GM20000 (cell line): ENCODE measurements around the gene MYH14.
"Not testable (repeated sequence)": the region's sequence is repeated elsewhere in the genome, so short reads cannot be mapped to it uniquely, and the experiment has no call there.

ENCODE experiments used
- DNase-seq: peaks from one replicate; pipeline ENCODE4 v3.0.0; 2012; ENCODE audit warnings: low spot score
- CTCF ChIP-seq: IDR thresholded peaks from 2 replicates; pipeline ENCODE4 v1.5.1; 2012; ENCODE audit warnings: mild to moderate bottlenecking, control low read depth; ENCODE audit errors: extremely low read depth, missing control alignments

MYH14 gene

DNA sequence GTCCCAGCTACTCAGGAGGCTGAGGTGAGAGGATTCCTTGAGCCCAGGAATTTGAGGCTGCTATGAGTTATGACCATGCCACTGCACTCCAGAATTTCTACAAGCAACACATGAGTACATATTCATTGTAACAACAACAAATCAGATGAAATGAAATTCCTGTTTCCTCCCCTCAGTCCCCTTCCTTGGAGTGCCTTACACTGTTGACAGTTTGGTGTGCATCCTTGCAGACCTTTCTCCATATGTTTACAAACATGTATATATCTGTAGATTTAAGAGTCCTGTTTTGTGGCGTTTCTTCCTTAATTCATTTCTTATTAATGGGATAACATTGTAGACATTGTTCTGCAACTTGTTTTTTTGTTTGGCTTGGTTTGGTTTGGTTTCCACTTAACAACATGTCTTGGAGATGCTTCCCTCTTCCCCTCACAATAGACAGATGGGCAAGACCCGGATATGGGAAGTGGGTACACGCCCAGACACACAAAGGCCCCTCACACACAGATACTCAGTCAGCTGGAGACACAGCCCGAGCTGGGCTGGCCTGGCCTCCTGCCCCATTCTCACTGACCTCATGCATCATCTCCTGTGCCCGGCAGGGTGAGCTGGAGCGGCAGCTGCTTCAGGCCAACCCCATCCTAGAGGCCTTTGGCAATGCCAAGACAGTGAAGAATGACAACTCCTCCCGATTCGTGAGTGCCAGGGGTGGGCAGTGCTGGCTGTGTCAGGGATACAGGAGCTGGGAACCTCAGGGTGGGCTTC is 21.7 kb downstream of the MYH14 start:
- TF ChIP-seq CTCF: no peak

GRCh38 chr19:50226536-50226935 is 23.1 kb downstream of the MYH14 start:
- no peak for DNase-seq
- no peak for TF ChIP-seq CTCF

More for the DNA sequence above, 21.7 kb downstream of the MYH14 start:
- no peak for DNase-seq

DNA sequence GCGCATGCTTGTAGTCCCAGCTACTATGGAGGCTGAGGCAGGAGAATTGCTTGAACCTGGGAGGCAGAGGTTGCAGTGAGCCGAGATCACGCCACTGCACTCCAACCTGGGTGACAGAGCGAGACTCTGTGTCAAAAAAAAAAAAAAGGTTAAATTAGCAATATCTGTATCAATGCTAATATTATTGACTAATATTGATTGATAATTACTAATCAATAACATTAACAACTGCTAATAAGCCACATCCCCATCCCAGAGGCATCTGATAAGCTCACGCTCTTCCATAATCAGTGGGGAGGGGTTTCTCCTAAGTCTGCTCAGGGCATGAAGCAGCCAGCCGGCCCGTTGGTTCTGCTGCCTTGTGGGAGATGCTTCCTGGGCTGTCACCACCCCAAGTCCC is 24.7 kb downstream of the MYH14 start:
- not testable (repeated sequence) for DNase-seq

DNA sequence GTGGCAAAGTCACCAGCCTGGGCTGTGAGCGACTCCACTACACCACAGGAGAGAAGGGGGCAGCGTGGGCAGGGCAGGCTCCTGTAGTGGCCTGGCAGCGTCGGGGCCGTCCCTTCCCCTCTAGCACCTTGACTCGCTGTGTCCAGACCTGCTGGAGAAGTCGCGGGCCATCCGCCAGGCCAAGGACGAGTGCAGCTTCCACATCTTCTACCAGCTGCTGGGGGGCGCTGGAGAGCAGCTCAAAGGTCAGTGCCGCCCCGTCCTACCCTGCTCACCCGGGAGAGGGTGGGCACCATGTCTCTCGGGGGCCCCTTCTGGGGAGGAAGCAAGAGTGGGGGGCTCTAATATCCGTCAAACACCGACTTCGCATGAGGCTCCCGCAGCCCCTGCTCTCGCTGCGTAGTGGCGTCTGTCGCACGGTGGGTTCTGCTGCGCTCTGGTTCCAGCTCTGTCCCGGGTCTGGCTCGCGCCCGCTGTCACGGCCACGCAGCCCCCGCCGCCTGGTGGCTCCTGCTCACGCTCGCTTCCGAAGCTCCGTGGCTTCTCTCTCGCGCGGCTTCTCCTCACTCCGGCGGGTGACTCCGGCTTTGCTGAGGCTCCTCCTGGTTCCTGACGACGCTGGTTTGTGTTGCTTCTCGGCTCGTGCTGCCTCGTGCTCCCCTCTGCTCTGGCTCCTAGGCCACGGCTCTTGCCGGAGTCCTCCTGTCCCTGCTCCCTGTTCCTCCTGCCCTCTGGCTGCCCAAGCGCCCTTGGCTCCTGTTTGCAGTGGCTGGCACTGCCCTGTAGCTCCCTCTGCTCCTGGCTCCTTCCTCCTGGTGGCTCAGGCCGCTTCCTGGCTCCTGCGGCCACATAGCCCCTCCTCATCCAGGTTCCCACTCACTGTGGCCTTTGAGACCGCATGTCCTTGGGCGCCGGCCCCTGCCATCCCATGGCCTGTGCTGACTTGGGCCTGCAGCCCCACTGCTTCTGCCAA is 27.2 kb downstream of the MYH14 start:
- no peak for TF ChIP-seq CTCF
- DNase-seq: no peak

DNA sequence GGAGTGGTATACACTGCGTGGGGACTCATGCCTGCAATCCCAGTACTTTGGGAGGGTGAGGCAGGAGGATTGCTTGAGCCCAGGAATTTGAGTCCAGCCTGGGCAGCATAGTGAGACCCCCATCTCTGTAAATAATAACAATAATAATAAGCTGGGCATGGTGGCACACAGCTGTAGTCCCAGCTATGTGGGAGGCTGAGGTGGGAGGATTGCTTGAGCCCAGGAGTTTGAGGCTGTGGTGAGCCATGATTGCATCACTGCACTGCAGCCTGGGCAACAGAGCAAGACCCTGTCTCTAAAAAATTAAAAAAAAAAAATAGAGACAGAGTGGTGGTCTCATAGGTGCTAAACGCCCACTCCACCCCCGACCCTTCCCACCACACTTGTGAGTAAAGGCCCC is 28.0 kb downstream of the MYH14 start:
- DNase-seq: not testable (repeated sequence)

DNA sequence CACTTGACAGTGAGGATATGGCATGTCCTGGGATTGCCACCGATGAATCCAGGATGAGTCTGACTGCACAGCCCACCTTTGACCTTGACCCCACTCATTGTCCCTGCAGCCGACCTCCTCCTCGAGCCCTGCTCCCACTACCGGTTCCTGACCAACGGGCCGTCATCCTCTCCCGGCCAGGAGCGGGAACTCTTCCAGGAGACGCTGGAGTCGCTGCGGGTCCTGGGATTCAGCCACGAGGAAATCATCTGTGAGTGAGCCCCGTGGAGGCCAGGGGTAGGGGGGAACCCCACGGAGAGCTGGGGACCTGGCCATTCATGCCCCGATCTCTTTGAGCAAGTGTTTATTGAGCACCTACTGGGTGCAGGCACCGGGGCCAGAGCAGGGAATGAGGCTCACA is 28.4 kb downstream of the MYH14 start:
- no peak for TF ChIP-seq CTCF
- no peak for DNase-seq

DNA sequence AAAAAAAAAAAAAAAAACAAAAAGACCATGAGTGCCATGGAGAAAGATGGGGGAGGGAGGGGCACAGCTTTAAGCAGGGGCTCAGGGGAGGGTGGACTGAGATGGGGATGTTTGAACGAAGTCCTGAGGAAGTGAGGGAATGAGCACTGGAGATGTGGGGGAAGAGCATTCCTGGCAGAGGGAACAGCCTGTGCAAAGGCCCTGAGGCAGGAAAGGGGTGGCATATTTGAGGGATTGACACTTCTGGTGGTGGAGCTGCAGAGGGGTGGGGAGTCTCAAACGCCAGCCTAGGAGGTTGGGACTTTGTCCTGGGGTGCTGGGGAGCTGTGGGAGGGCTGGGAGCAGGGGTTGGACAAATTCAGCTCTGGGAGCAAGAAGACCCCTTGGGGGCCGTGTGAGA is 29.2 kb downstream of the MYH14 start:
- no peak for TF ChIP-seq CTCF
- DNase-seq: no peak

DNA sequence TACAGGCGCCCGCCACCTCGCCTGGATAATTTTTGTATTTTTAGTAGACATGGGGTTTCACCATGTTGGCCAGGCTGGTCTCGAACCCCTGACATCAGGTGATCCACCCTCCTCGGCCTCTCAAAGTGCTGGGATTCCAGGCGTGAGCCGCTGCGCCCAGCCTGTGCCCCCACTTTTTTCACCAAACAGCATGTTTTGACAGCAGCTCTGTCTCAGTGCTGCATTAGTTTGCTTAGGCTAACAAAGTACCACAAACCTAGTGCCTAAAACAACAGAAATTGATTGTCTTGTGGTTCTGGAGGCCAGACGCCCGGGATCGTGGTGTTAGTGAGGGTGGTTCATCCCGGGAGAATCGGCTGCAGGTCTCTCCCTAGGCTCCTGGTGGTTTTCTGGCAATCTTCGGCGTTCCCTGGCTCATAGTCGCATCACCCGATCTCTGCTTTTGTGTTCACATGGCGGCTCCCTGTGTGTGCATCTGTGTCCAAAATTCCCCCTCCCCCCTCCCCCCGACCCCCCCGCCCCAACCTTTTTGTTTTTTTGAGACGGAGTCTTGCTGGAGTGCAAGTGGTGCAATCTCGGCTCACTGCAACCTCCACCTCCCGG is 30.0 kb downstream of the MYH14 start:
- no peak for TF ChIP-seq CTCF
- DNase-seq: no peak

DNA sequence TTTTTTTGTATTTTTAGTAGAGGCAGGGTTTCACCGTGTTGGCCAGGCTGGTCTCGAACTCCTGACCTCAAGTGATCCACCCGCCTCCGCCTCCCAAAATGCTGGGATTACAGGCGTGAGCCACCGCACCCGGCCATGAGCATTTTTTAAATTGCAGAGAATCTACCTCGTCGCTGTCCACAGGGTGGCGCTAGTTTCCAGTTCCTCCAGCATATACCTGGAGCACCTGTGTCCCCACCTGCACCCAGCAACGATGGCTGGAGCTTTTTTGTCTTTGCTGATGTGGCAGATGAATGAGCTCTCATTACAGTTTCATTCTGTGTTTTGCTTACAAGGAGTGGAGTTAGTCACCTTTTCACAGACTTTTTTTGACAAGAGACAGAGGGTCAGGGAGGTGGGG is 34.1 kb downstream of the MYH14 start:
- DNase-seq: not testable (repeated sequence)
